ENCODE data around the gene AP1AR.

AP1AR gene, protein sequence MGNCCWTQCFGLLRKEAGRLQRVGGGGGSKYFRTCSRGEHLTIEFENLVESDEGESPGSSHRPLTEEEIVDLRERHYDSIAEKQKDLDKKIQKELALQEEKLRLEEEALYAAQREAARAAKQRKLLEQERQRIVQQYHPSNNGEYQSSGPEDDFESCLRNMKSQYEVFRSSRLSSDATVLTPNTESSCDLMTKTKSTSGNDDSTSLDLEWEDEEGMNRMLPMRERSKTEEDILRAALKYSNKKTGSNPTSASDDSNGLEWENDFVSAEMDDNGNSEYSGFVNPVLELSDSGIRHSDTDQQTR

DNA sequence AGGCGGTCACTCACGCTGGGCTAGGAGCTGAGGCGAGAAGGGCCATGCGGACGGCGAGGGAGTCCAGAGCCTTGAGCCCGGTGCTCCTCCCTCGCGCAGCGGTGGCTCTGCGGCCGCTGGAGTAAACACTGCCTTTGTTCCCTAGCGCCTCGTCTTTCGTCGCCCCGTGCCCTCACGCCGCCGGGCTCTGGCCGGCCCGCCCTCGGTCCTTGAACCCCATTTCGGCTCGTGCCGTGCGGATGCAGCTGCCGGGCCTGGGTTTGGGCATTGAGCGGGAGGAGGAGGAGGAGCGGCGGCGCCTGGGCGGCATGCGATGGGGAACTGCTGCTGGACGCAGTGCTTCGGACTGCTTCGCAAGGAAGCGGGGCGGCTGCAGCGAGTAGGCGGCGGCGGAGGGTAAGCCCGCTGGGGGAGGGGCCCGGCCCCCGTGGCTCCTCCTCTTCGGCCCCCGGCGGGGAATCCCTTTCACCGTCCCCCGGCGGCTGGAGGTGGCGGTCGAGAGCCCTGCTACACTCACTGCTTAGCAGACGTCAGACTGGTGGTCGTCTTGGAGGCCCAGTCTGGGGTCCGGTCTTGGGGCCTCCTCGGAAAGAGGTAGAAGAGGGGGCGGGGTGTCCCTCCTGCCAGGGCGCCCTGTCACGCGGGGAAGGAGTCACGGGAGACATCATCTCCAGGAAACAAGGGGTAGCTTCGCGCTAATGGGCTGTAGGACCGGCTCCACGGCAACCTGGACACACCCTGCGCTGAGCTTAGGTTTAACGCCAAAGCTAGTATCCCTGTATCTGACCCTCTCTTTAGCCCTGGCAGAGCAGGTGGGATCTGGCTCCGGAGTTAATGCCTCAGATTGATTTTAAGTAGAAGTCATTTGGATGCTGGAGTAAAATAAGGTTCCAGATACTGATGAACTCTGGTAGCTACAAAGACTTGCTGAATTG lies at the start of gene AP1AR:
TSS of gene AP1AR (plus strand) at position 9 of the 935 bp plus-strand sequence. CDS start at position 314, 305 bp downstream.
- Histone ChIP-seq H3K4me3 (peak within 1 kb of the TSS; percentile 90), H3K36me3 (ENCODE audit: insufficient read depth, low read length) (no peaks in the 10 kb centered on the region), H3K9me3 (ENCODE audit: low read depth, low read length) (no peaks in the 10 kb centered on the region), H3K27ac (peak within 1 kb of the TSS; percentile 89), H3K9ac (ENCODE audit: insufficient read length) (peak within 1 kb of the TSS; percentile 94)
- TF ChIP-seq EZH2 (IDR thresholded peaks at IDR 0.05), result no peak
- no peak for TF ChIP-seq FOXP2 (optimal IDR thresholded peaks at IDR 0.05; ENCODE audit: control extremely low read depth, extremely low read length, insufficient read depth)
- peak; percentile 83 for TF ChIP-seq POLR2AphosphoS5 (IDR thresholded peaks at IDR 0.05; ENCODE audit: borderline replicate concordance, low read depth, low read length)
- no peak for DNase-seq (ENCODE audit: low read depth, low spot score)

DNA sequence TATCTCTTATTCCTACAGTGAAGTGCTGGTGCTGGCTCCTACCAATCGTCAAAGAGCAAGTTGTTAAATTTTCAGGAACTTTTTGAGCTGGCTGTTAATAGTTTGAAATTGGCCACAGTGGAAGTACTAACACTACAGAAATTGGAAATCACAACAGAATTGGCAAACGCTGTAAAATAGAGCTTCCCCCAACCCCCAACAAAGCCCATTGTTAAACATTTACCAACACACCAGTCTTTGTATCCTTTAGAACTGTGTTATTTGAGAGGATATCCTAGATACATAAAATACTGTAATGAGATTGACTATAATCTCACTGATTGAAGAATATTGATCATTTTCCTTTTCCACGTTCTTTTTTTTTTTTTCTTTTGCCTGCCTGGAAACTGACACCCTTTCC lies 49.0 kb upstream of the AP1AR start:
- Histone ChIP-seq H3K9me3 (ENCODE audit: low read depth, low read length) (no peaks in the 10 kb centered on the region), H3K4me3 (no peak overlapping the region), H3K9ac (ENCODE audit: insufficient read length) (no peak overlapping the region), H3K36me3 (ENCODE audit: insufficient read depth, low read length) (no peaks in the 10 kb centered on the region), H3K27ac (no peak overlapping the region)
- TF ChIP-seq FOXP2 (optimal IDR thresholded peaks at IDR 0.05; ENCODE audit: control extremely low read depth, extremely low read length, insufficient read depth) (no peak), EZH2 (IDR thresholded peaks at IDR 0.05) (no peak), POLR2AphosphoS5 (IDR thresholded peaks at IDR 0.05; ENCODE audit: borderline replicate concordance, low read depth, low read length) (no peak)
- DNase-seq (ENCODE audit: low read depth, low spot score), result no peak

DNA sequence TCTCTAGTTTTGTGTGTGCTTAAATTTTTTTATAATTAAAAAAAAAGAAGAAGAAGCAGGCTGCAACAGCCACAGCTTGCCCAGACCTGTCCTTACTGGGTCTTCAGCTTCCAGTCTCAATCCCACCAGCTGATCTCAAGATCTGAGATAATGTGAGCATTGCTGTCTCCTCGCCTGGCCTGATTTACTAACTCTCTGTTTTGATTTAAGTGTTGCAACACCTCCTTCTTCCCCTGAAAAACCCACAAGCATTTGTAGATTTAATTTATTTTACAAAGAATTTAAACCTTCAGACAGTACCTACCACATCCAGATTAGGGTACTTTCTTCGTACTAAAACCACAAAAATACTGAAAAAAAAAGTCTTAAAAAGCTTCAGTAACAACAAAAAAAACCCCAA lies 48.3 kb upstream of the AP1AR start:
- no peak overlapping the region for H3K9ac ChIP-seq (ENCODE audit: insufficient read length)
- H3K36me3 ChIP-seq (ENCODE audit: insufficient read depth, low read length), result no peaks in the 10 kb centered on the region
- no peak for DNase-seq (ENCODE audit: low read depth, low spot score)
- H3K9me3 ChIP-seq (ENCODE audit: low read depth, low read length), result no peaks in the 10 kb centered on the region
- no peak overlapping the region for H3K4me3 ChIP-seq
- H3K27ac ChIP-seq, result no peak overlapping the region
- TF ChIP-seq POLR2AphosphoS5 (IDR thresholded peaks at IDR 0.05; ENCODE audit: borderline replicate concordance, low read depth, low read length) (no peak), FOXP2 (optimal IDR thresholded peaks at IDR 0.05; ENCODE audit: control extremely low read depth, extremely low read length, insufficient read depth) (no peak), EZH2 (IDR thresholded peaks at IDR 0.05) (no peak)

DNA sequence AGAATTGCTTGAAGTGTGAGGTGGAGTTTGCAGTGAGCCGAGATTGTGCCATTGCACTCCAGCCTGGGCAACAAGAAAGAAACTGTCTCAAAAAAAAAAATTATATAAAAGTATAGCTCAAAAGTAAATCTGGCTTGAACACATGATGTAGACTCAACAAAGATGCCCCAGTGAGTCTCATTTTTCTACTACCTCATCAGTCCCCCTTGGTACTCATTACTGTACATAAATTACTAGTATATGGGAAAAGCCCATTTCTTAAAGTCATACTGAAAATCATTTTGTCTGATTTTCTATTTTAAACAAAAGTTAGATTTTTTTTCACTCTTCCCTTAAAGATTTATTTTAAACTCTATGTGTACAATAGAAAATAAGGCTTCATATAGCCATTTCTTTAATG lies 47.1 kb upstream of the AP1AR start:
- H3K9ac ChIP-seq (ENCODE audit: insufficient read length), result no peak overlapping the region
- no peak overlapping the region for H3K4me3 ChIP-seq
- no peaks in the 10 kb centered on the region for H3K36me3 ChIP-seq (ENCODE audit: insufficient read depth, low read length)
- no peak overlapping the region for H3K27ac ChIP-seq
- no peaks in the 10 kb centered on the region for H3K9me3 ChIP-seq (ENCODE audit: low read depth, low read length)
- TF ChIP-seq EZH2 (IDR thresholded peaks at IDR 0.05), result no peak
- no peak for TF ChIP-seq FOXP2 (optimal IDR thresholded peaks at IDR 0.05; ENCODE audit: control extremely low read depth, extremely low read length, insufficient read depth)
- TF ChIP-seq POLR2AphosphoS5 (IDR thresholded peaks at IDR 0.05; ENCODE audit: borderline replicate concordance, low read depth, low read length), result no peak
- no peak for DNase-seq (ENCODE audit: low read depth, low spot score)

DNA sequence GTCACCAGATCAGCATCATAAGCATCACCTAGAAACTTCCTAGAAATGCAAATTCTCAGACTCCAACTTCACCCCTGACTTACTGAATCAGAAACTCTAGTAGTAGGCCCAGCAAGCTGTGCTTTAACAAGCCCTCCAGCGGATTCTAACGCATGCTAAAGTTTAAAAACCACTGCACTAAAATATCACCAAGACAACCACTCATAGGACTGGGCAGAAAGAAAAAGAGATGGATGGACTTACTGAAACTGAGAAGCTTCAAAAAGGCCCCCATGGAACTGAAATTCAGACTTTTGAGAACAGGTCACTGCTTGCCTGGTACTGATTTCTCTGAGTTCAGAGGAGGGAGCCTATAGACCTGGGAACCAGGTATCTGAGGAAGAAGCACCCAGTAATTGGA lies 46.3 kb upstream of the AP1AR start:
- H3K9me3 ChIP-seq (ENCODE audit: low read depth, low read length), result no peaks in the 10 kb centered on the region
- no peak for DNase-seq (ENCODE audit: low read depth, low spot score)
- no peak overlapping the region for H3K4me3 ChIP-seq
- no peak overlapping the region for H3K27ac ChIP-seq
- H3K9ac ChIP-seq (ENCODE audit: insufficient read length), result no peak overlapping the region
- H3K36me3 ChIP-seq (ENCODE audit: insufficient read depth, low read length), result no peaks in the 10 kb centered on the region
- TF ChIP-seq EZH2 (IDR thresholded peaks at IDR 0.05) (no peak), POLR2AphosphoS5 (IDR thresholded peaks at IDR 0.05; ENCODE audit: borderline replicate concordance, low read depth, low read length) (no peak), FOXP2 (optimal IDR thresholded peaks at IDR 0.05; ENCODE audit: control extremely low read depth, extremely low read length, insufficient read depth) (no peak)

DNA sequence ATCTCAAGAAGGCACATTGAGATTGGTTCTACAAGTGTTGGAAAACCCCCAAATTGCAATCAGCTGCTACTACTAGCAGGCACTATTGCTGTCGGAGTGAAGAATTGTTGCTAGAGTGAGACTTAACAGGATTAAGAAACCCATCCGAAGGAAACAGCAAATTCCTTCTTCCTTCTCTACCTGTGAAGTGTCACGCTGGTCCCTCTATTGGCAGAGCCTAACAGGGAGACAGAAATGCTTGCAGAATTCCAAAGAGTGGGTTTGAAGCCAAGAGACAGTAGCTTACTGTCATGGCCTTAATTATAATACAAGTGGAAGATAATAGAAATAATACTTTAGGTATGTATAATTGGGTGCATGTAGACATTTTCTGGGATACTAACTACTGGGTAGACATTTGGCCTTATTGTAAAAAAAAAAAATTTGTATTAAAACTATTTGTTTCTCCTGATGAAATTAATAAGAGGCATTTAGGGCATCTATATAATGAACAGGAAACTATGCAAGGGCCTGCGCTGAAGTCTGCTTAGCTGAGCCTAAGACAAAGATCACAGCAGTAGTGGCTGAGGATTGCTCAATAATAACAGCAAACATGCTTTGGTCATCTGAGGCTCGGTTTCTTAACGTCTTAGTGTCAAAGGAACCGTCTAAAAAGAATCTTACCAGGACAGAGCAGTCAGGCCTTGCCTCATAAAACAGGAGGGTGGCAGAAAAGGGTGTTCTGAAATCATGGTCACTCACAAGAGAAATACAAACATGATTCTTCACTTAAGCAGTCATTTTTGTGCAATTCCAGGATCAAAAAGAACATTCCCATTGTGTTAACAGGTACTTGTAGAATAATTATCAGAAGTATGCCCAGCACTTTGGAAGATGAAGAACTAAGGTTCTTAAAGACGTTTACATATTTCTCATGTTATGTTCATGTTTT lies 45.6 kb upstream of the AP1AR start:
- Histone ChIP-seq H3K27ac (no peak overlapping the region), H3K9ac (ENCODE audit: insufficient read length) (no peak overlapping the region), H3K4me3 (no peak overlapping the region), H3K9me3 (ENCODE audit: low read depth, low read length) (no peaks in the 10 kb centered on the region), H3K36me3 (ENCODE audit: insufficient read depth, low read length) (no peaks in the 10 kb centered on the region)
- TF ChIP-seq POLR2AphosphoS5 (IDR thresholded peaks at IDR 0.05; ENCODE audit: borderline replicate concordance, low read depth, low read length) (no peak), FOXP2 (optimal IDR thresholded peaks at IDR 0.05; ENCODE audit: control extremely low read depth, extremely low read length, insufficient read depth) (no peak), EZH2 (IDR thresholded peaks at IDR 0.05) (no peak)
- no peak for DNase-seq (ENCODE audit: low read depth, low spot score)

DNA sequence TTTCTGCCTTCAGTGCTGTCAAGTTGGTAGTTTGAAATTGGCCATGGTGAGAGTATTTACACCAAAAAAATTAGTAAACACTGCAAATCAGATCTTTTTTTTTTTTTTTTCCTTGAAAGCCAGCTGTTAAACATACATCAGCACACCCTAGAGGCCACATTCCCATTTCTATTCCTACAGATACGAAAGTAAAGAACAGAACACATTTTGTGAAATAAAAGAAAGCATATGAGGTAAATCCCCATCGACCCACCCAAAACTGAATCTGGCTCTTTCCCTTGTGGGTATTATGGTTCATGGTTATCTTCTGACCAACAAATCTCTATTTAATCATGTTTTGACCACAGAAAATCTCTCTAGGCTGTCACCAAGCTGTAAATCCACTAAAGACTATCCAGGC lies 41.8 kb upstream of the AP1AR start:
- Histone ChIP-seq H3K9me3 (ENCODE audit: low read depth, low read length) (no peaks in the 10 kb centered on the region), H3K4me3 (no peak overlapping the region), H3K27ac (no peak overlapping the region), H3K36me3 (ENCODE audit: insufficient read depth, low read length) (no peaks in the 10 kb centered on the region), H3K9ac (ENCODE audit: insufficient read length) (no peak overlapping the region)
- no peak for DNase-seq (ENCODE audit: low read depth, low spot score)
- TF ChIP-seq POLR2AphosphoS5 (IDR thresholded peaks at IDR 0.05; ENCODE audit: borderline replicate concordance, low read depth, low read length), result no peak
- TF ChIP-seq EZH2 (IDR thresholded peaks at IDR 0.05), result no peak
- TF ChIP-seq FOXP2 (optimal IDR thresholded peaks at IDR 0.05; ENCODE audit: control extremely low read depth, extremely low read length, insufficient read depth), result no peak

Data from SK-N-MC (cell line).